HCT116 (cell line): ENCODE measurements around the gene HHIPL1. TPM values are rescaled to one million over a fixed set of nuclear protein-coding genes. Genes with fewer than 3 reads are reported as not detected.

Experiments used
- ATAC-seq: fragments of 200-7000 bp; cut with Tn5 transposase; 2 replicates; pipeline ENCODE4 v1.9.1; 2020; ENCODE audit warnings: mild to moderate bottlenecking, moderate library complexity
- BruUV-seq: library from RNA; stranded (reverse); fragments of 400-500 nt; replicated peaks from 2 replicates; lab custom pipeline; 2021; lab: Mats Ljungman, UMichigan
- CTCF ChIA-PET: fragments of 300-600 bp; sonication (Branson Sonifier 250); formaldehyde crosslinking; loops from one replicate; lab custom pipeline; 2021; ENCODE audit warnings: antibody characterized with exemption; lab: Charles Lee
- POLR2A ChIA-PET: fragments of 300-600, 350-600 bp; sonication (Branson Sonifier 250); formaldehyde crosslinking; loops from one replicate; lab custom pipeline; 2021; ENCODE audit warnings: antibody characterized with exemption; lab: Charles Lee
- RAD21 ChIA-PET, 2 experiments: fragments of 300-600 bp; sonication (Branson Sonifier 250); formaldehyde crosslinking; loops; one replicate each; lab custom pipeline; 2023; ENCODE audit warnings: low total read pairs in 2 of 2; ENCODE audit not compliant: uncharacterized antibody in 2 of 2, unreplicated experiment in 2 of 2, low non-redundant PET in 1 of 2; lab: Charles Lee
- DNase-seq: peaks from one replicate; pipeline ENCODE4 v3.0.0-alpha.2; 2010; ENCODE audit warnings: low read depth, low spot score
- H2AFZ ChIP-seq: fragments of 200-600 bp; shearing (Covaris generic), sonication (generic); 2 replicates; pipeline ENCODE4 v1.6.1; 2017; ENCODE audit warnings: low read depth, mixed run types, mixed read lengths, antibody characterized with exemption, low read length; ENCODE audit not compliant: poor library complexity, severe bottlenecking
- H3K27ac ChIP-seq: 2 replicates; pipeline ENCODE4 v1.5.1; 2012; ENCODE audit warnings: low read depth, low read length
- H3K27me3 ChIP-seq: fragments of 200-600 bp; sonication (generic); 2 replicates; pipeline ENCODE4 v1.6.1; 2016; ENCODE audit warnings: mixed run types, low read length, mixed read lengths; ENCODE audit not compliant: insufficient read depth
- H3K36me3 ChIP-seq, 2 experiments: fragments of 200-500 bp in 1 of 2; fragments of 200-600 bp in 1 of 2; sonication (Bioruptor generic) in 1 of 2; sonication (generic) in 1 of 2; 2 replicates each; pipeline versions ENCODE4 v1.5.1 to v1.6.1; 2014 to 2016; ENCODE audit warnings: low read length in 2 of 2, inconsistent platforms in 1 of 2, mixed read lengths in 1 of 2, mixed run types in 1 of 2; ENCODE audit not compliant: insufficient read depth in 2 of 2, control insufficient read depth in 1 of 2
- H3K4me1 ChIP-seq, 2 experiments: fragments of 200-600 bp in 1 of 2; sonication (generic) in 1 of 2; 2 replicates each; pipeline versions ENCODE4 v1.5.1 to v1.6.1; 2012 to 2017; ENCODE audit warnings: low read length in 2 of 2, inconsistent platforms in 1 of 2, mild to moderate bottlenecking in 1 of 2, mixed read lengths in 1 of 2, mixed run types in 1 of 2, moderate library complexity in 1 of 2; ENCODE audit not compliant: insufficient read depth in 2 of 2, control insufficient read depth in 1 of 2
- H3K4me2 ChIP-seq: fragments of 200-600 bp; sonication (generic); 2 replicates; pipeline ENCODE4 v1.6.1; 2017; ENCODE audit warnings: mixed run types, low read length, mixed read lengths
- H3K4me3 ChIP-seq, 2 experiments: fragments of 200-600 bp in 1 of 2; sonication (generic) in 1 of 2; replicated peaks in 1 of 2; 2 replicates each; pipeline ENCODE4 v1.5.1; 2011 to 2016; ENCODE audit warnings: low read length in 2 of 2, control low read depth in 1 of 2, low read depth in 1 of 2, mild to moderate bottlenecking in 1 of 2, mixed read lengths in 1 of 2, mixed run types in 1 of 2
- H3K79me2 ChIP-seq: fragments of 200-600 bp; sonication (generic); 2 replicates; pipeline ENCODE4 v1.6.1; 2017; ENCODE audit warnings: mild to moderate bottlenecking, mixed run types, low read length, moderate library complexity, mixed read lengths; ENCODE audit not compliant: insufficient read depth
- H3K9ac ChIP-seq: fragments of 200-600 bp; sonication (generic); 2 replicates; pipeline ENCODE4 v1.6.1; 2016; ENCODE audit warnings: low read length, mixed read lengths
- H3K9me2 ChIP-seq: fragments of 200-600 bp; sonication (generic), shearing (Covaris generic); 2 replicates; pipeline ENCODE4 v1.6.1; 2017; ENCODE audit warnings: mixed run types, mild to moderate bottlenecking, moderate library complexity; ENCODE audit not compliant: insufficient read depth
- H3K9me3 ChIP-seq, 2 experiments: fragments of 200-500 bp in 1 of 2; fragments of 200-600 bp in 1 of 2; sonication (Bioruptor generic) in 1 of 2; sonication (generic) in 1 of 2; 2 replicates each; pipeline ENCODE4 v1.6.1; 2014 to 2017; ENCODE audit warnings: low read length in 2 of 2, mixed read lengths in 2 of 2, inconsistent platforms in 1 of 2, low read depth in 1 of 2, mild to moderate bottlenecking in 1 of 2, mixed run types in 1 of 2, moderate library complexity in 1 of 2; ENCODE audit not compliant: control insufficient read depth in 1 of 2, insufficient read depth in 1 of 2
- H4K20me1 ChIP-seq: fragments of 200-600 bp; sonication (generic), shearing (Covaris generic); 2 replicates; pipeline ENCODE4 v1.6.1; 2017; ENCODE audit warnings: mixed run types, mild to moderate bottlenecking, moderate library complexity; ENCODE audit not compliant: insufficient read depth
- ATF3 ChIP-seq: IDR thresholded peaks from 2 replicates; pipeline ENCODE4 v1.6.1; 2012
- CBX3 ChIP-seq: IDR thresholded peaks from 2 replicates; pipeline ENCODE4 v1.6.1; 2012; ENCODE audit warnings: low read depth
- CEBPB ChIP-seq: IDR thresholded peaks from 2 replicates; pipeline ENCODE4 v1.6.1; 2012; ENCODE audit warnings: low read depth
- CTCF ChIP-seq, 3 experiments: fragments of 200-600 bp in 1 of 3; sonication (generic) in 1 of 3; IDR thresholded peaks in 2 of 3; conservative IDR thresholded peaks in 1 of 3; 2 replicates each; pipeline ENCODE4 v1.5.1; 2012 to 2017; ENCODE audit warnings: low read depth in 2 of 3, low read length in 2 of 3, antibody characterized with exemption in 1 of 3, borderline replicate concordance in 1 of 3, control low read depth in 1 of 3, mild to moderate bottlenecking in 1 of 3, mixed read lengths in 1 of 3, mixed run types in 1 of 3, moderate library complexity in 1 of 3; ENCODE audit not compliant: insufficient read depth in 1 of 3
- EGR1 ChIP-seq: IDR thresholded peaks from 2 replicates; pipeline ENCODE4 v1.6.1; 2012; ENCODE audit warnings: low read depth
- EZH2 ChIP-seq: fragments of 200-600 bp; sonication (generic); IDR thresholded peaks from 2 replicates; pipeline ENCODE4 v1.6.1; 2017; ENCODE audit warnings: antibody characterized with exemption, mixed run types
- FOSL1 ChIP-seq: IDR thresholded peaks from 2 replicates; pipeline ENCODE4 v1.6.1; 2012; ENCODE audit warnings: low read depth
- POLR2AphosphoS5 ChIP-seq: IDR thresholded peaks from 2 replicates; pipeline ENCODE4 v1.6.1; 2011; ENCODE audit warnings: mild to moderate bottlenecking, low read depth, low read length, moderate library complexity
- RAD21 ChIP-seq: IDR thresholded peaks from 2 replicates; pipeline ENCODE4 v1.6.1; 2012; ENCODE audit warnings: low read depth, mild to moderate bottlenecking
- SRF ChIP-seq: IDR thresholded peaks from 2 replicates; pipeline ENCODE4 v1.6.1; 2012; ENCODE audit warnings: low read depth
- TCF7L2 ChIP-seq: IDR thresholded peaks from 2 replicates; pipeline ENCODE4 v1.7.0; 2011; ENCODE audit warnings: borderline replicate concordance, inconsistent platforms; ENCODE audit not compliant: insufficient read depth, insufficient read length; ENCODE audit errors: extremely low read depth
- ZBTB33 ChIP-seq: IDR thresholded peaks from 2 replicates; pipeline ENCODE4 v1.6.1; 2011; ENCODE audit warnings: mild to moderate bottlenecking, low read length, moderate library complexity; ENCODE audit not compliant: insufficient replicate concordance; ENCODE audit errors: extremely low read depth
- intact Hi-C: fragments of 100-400 bp; cut with micrococcal nuclease; formaldehyde crosslinking; loops from 2 replicates; pipeline ENCODE4 v1.10.0; 2022
- total RNA-seq: library from RNA; stranded (reverse); gene quantifications from one replicate; pipeline ENCODE4 v1.2.1, GENCODE V29; 2021; ENCODE audit not compliant: unreplicated experiment
- TF ChIP-seq, protein P1 (sequence below): IDR thresholded peaks from 2 replicates; pipeline ENCODE4 v1.6.1; 2012
- TF ChIP-seq, protein P2 (sequence below): IDR thresholded peaks from 2 replicates; pipeline ENCODE4 v1.6.1; 2012; ENCODE audit warnings: low read depth

HHIPL1 gene
- total RNA-seq, 1 experiment from 2014 or later: not detected

DNA sequence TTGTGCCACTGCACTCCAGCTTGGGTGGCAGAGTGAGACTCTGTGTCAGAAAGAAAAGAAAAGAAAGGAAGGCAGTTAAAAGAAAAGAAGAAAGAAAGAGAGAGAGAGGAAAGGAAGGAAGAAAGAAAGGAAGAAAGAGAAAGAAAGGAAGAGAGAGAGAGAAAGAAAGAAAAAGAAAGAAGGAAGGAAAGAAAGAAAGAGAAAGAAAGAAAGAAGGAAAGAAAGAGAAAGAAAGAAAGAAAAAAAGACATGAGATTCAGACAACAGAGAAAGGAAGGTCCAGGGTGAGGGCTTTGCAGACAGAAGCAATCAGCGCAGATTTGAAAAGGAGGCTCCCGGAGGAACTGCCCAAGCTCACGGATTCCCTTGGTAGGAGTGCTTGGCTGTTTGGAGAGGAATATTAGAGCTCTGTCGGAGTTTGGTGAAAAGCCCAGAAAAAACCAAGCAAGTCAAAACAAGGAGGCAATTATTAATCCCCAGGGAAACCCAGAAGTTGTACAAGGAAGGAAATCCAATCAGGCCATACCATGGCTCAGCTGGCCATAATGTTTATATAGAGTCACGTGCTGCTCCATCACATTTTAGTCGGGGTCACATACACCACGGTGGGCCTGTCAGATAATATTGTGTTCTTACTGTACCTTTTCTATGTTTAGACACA, 29.3 kb upstream of the HHIPL1 start:
- no peak overlapping the region for H3K4me3 ChIP-seq
- H3K36me3 ChIP-seq: no peaks in the 10 kb centered on the region
- intact Hi-C loops: no loop called here
- peaks cover 4 to 5% of the 10 kb centered on the region in 2 experiments; a peak in 3 of 4 replicates for H3K4me1 ChIP-seq
- no peak overlapping the region for H3K9ac ChIP-seq
- ATAC-seq: no peak
- H3K79me2 ChIP-seq: no peaks in the 10 kb centered on the region
- CTCF ChIA-PET: interaction anchor here (0.6 kb wide), 1 partner anchor 15 kb away, joined by 3 read pairs; no protein-coding TSS in a partner anchor
- H3K4me2 ChIP-seq: no peak overlapping the region
- H3K9me2 ChIP-seq: no peaks in the 10 kb centered on the region
- no peak for TF ChIP-seq CTCF (IDR thresholded peaks at IDR 0.05 in 2 of 3, conservative IDR thresholded peaks at IDR 0.05 in 1 of 3; ENCODE audit: borderline replicate concordance in 1 of 3, insufficient read depth in 1 of 3, low read depth in 2 of 3, low read length in 2 of 3)
- TF ChIP-seq EGR1: no peak
- TF ChIP-seq EZH2: no peak
- TF ChIP-seq FOSL1: no peak
- TF ChIP-seq, protein P1, sequence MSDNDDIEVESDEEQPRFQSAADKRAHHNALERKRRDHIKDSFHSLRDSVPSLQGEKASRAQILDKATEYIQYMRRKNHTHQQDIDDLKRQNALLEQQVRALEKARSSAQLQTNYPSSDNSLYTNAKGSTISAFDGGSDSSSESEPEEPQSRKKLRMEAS: no peak
- no peak for TF ChIP-seq POLR2AphosphoS5
- TF ChIP-seq CEBPB: no peak
- TF ChIP-seq TCF7L2: no peak
- no peak for TF ChIP-seq SRF
- TF ChIP-seq CBX3: no peak
- TF ChIP-seq, protein P2, sequence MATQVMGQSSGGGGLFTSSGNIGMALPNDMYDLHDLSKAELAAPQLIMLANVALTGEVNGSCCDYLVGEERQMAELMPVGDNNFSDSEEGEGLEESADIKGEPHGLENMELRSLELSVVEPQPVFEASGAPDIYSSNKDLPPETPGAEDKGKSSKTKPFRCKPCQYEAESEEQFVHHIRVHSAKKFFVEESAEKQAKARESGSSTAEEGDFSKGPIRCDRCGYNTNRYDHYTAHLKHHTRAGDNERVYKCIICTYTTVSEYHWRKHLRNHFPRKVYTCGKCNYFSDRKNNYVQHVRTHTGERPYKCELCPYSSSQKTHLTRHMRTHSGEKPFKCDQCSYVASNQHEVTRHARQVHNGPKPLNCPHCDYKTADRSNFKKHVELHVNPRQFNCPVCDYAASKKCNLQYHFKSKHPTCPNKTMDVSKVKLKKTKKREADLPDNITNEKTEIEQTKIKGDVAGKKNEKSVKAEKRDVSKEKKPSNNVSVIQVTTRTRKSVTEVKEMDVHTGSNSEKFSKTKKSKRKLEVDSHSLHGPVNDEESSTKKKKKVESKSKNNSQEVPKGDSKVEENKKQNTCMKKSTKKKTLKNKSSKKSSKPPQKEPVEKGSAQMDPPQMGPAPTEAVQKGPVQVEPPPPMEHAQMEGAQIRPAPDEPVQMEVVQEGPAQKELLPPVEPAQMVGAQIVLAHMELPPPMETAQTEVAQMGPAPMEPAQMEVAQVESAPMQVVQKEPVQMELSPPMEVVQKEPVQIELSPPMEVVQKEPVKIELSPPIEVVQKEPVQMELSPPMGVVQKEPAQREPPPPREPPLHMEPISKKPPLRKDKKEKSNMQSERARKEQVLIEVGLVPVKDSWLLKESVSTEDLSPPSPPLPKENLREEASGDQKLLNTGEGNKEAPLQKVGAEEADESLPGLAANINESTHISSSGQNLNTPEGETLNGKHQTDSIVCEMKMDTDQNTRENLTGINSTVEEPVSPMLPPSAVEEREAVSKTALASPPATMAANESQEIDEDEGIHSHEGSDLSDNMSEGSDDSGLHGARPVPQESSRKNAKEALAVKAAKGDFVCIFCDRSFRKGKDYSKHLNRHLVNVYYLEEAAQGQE: no peak
- TF ChIP-seq ATF3: no peak
- no peak for TF ChIP-seq ZBTB33
- TF ChIP-seq RAD21: no peak
- TF ChIP-seq, all 23 proteins: peak for 0
- H3K9me3 ChIP-seq: no peaks in the 10 kb centered on the region
- no peak overlapping the region for H2AFZ ChIP-seq
- no peaks in the 10 kb centered on the region for H4K20me1 ChIP-seq
- BruUV-seq: no TSS peak
- POLR2A ChIA-PET: no interaction called here
- RAD21 ChIA-PET: no interaction called here
- 0 out of 2 replicates have a peak, but pooled peaks cover 3% of the 10 kb centered on the region for H3K27me3 ChIP-seq
- no peak overlapping the region for H3K27ac ChIP-seq
- DNase-seq: no peak
